CD4-positive, alpha-beta T cell treated with Interleukin-6 for 4 hours (primary cell): ENCODE results near the gene TMTC1.
"Not testable (repeated sequence)": the region's sequence is repeated elsewhere in the genome, so short reads cannot be mapped to it uniquely, and the experiment has no call there.

Experiments
- DNase-seq: peaks from one replicate; pipeline ENCODE4 v3.0.0-alpha.2; 2020; ENCODE audit warnings: mixed read lengths

Gene TMTC1

DNA sequence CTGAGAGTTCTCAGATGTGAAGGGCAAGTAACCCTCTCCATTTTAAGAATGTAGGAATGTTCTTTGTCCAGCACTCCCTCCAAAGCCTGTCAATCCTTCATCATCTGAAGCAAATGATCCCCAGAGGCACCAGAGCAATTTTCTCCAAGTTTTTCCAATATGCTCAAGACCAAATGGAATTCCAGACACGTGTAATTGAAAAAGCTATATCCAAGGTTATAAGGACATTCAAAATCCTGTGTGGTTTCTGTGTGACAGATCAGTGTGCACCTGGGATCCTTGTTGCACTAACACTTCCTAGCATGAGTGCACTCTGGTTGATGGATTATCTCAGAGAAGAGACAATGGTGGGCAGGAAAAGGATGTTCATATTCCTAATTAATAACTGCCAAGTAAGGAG lies 220.7 kb downstream of the TMTC1 start:
- no peak for DNase-seq

- no peak for DNase-seq
Measured at GRCh38 chr12:29562110-29562804, 221.5 kb downstream of the TMTC1 start.

GRCh38 chr12:29561664-29562071 lies 222.1 kb downstream of the TMTC1 start:
- DNase-seq: no peak

DNA sequence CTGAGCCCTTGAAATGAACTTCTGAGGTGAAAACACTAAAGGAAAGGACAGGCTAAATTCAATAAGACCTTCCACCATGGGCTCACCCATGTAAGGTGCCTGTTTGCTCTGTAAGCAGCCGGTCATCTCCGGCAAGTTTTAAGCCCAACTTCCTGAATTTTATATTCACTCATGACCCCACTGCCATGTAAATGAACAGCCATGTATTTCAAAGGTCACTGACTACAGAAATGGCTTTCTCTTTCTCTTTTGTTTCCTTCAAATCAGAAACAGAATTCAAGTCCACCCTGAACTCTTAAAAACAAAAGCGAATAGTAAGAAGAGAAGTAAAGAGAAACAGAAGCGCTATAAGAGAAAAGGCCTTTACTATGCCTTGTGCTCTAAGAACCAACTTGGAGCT lies 224.5 kb downstream of the TMTC1 start:
- DNase-seq: no peak

- DNase-seq: no peak
Measured at GRCh38 chr12:29556363-29556762, 227.4 kb downstream of the TMTC1 start.

GRCh38 chr12:29555451-29555850 lies 228.3 kb downstream of the TMTC1 start:
- DNase-seq: not testable (repeated sequence)

- DNase-seq: no peak
Measured at GRCh38 chr12:29552994-29553748, 230.6 kb downstream of the TMTC1 start.

DNA sequence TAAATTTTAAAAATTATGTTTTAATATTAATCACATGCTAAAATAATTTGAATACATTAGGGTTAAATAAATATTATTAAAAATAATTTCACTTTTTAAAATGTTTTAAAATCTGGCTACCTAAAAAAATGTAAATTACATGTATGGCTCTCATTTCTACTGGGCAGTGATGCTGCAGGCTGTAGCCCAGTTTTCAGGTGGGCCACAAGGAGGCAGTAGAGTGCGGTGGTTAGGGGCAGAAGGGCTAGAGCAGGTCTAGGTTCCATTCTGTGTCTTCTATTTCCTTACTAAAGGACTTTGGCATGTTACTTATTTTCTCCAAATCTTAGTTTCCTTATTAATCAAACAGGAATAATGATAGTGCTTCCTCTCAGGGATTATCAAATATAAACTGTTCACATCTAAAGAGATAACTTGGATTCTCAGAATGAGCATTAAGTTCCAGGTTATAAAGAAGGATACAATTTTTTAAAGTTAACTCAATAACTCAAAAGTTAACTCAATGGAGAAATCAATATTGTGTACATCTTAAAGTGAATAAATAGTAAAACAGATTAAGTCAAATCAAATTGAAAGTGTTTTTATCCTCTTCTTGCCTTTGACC lies 231.3 kb downstream of the TMTC1 start:
- DNase-seq: peak; percentile 68

- no peak for DNase-seq
Measured at GRCh38 chr12:29551812-29552211, 231.9 kb downstream of the TMTC1 start.

GRCh38 chr12:29547864-29548263 lies 235.9 kb downstream of the TMTC1 start:
- DNase-seq: no peak

GRCh38 chr12:29547151-29547632 lies 236.6 kb downstream of the TMTC1 start:
- no peak for DNase-seq

- DNase-seq: no peak
Measured at GRCh38 chr12:29546000-29546399, 237.7 kb downstream of the TMTC1 start.

DNA sequence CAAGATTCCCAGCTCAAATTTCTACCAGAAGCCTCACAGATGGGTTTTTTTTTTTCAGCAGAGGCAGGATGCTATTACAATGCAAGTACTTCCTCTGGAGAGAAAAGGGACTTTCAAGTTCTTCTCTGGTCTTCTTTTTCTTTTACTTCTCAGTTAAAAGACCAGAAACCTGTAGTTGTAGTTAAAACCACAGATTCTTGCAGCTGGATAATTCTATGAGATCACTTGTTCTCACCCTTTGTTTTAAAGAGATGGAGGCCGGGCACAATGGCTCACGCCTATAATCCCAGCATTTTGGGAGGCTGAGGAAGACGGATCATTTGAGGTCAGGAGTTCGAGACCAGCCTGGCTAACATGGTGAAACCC lies 238.7 kb downstream of the TMTC1 start:
- DNase-seq: no peak

- no peak for DNase-seq
Measured at GRCh38 chr12:29544428-29545101, 239.2 kb downstream of the TMTC1 start.

DNA sequence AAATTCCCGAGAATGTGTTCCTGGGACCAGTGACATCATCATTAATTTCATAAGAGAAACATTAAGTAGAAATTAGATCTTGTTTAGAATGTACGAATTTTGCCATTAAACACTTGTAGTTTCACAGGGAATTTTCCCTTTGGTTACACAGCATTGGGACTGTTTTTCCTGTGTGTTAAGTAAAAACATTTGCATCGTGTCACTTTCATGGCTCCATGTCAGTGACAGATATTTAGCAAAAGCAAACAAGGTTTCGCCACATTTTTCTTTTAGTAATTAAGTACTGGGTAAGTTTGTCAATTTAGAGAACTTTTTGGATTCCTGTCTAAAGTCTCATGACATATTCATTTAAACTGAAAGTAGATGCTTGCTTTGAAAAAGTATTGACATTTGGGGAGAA lies 240.7 kb downstream of the TMTC1 start:
- DNase-seq: no peak

GRCh38 chr12:29537298-29537697 lies 246.4 kb downstream of the TMTC1 start:
- no peak for DNase-seq

GRCh38 chr12:29534935-29535334 lies 248.8 kb downstream of the TMTC1 start:
- DNase-seq: no peak

DNA sequence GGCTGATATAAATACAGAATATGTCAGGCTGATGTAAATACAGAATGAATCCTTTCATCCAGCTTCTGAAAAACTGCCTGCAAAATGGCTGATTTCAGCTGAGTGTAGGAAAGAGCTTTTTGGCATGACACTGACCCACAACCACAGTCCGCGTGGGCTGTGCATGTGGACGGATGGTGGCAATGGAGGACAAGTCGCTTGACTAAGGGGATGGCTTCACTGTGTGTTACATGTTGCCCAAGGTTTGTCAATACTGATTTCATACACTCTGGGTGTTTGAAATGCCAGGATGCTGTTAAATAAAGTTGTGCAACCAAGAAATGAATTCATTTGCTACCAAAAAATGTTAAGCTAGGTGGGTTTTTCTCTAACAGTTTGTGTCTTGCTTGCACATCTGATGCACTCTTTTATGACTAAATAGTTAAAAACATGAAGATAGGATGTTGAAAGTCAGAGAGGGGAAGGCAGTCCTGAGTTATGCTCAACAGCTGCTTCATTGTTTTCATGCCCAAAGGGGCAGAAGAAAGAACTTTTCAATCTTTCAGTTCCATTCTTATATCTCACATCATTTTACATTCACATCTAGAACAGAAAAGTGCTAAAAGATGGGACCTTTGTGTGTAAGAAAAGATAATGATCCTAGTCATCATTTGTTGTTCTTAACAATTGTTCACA lies 249.8 kb downstream of the TMTC1 start:
- DNase-seq: no peak

- DNase-seq: no peak
Measured at GRCh38 chr12:29531471-29531870, 252.3 kb downstream of the TMTC1 start.

DNA sequence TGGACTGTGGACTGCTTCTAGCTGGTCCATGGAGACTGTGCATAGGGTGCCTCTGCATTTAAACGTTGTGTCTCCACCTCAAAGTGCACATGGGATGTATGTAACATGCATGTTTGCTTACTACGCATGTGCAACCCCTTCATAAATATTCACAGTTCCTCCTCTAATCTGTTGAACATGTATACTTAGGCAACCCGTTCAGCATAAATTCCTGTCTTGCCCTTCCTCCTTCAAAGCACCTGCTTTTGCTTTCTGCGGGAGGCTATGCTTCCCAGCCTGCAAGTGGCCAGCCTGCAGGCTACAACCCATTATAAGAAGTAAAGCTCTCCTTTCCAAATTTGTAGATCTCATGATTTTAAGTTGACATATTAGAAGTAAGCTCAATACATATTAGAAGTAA lies 253.3 kb downstream of the TMTC1 start:
- DNase-seq: no peak

GRCh38 chr12:29528161-29528560 lies 255.6 kb downstream of the TMTC1 start:
- DNase-seq: no peak

- DNase-seq: no peak
Measured at GRCh38 chr12:29521951-29522350, 261.8 kb downstream of the TMTC1 start.
